ENCODE results near the gene NSMCE1.

Gene NSMCE1

GRCh38 chr16:27237219-27238015 lies 31.2 kb downstream of the NSMCE1 start:
- no peak for TF ChIP-seq CTCF (conservative IDR thresholded peaks at IDR 0.05; ENCODE audit: low read depth, low read length)

GRCh38 chr16:27236635-27237218 lies 31.8 kb downstream of the NSMCE1 start:
- DNase-seq (ENCODE audit: low read depth) = no peak
- H3K4me3 ChIP-seq (ENCODE audit: low read length) = no peak overlapping the region

More at GRCh38 chr16:27237219-27238015, 31.2 kb downstream of the NSMCE1 start:
- DNase-seq (ENCODE audit: low read depth) = no peak
- H3K4me3 ChIP-seq (ENCODE audit: low read length) = no peak overlapping the region

GRCh38 chr16:27235938-27236245 lies 32.7 kb downstream of the NSMCE1 start:
- TF ChIP-seq CTCF (conservative IDR thresholded peaks at IDR 0.05; ENCODE audit: low read depth, low read length) = no peak
- DNase-seq (ENCODE audit: low read depth) = no peak
- no peak overlapping the region for H3K4me3 ChIP-seq (ENCODE audit: low read length)

More at GRCh38 chr16:27236635-27237218, 31.8 kb downstream of the NSMCE1 start:
- no peak for TF ChIP-seq CTCF (conservative IDR thresholded peaks at IDR 0.05; ENCODE audit: low read depth, low read length)

- TF ChIP-seq CTCF (conservative IDR thresholded peaks at IDR 0.05; ENCODE audit: low read depth, low read length) = peak; percentile 92
- no peak overlapping the region for H3K4me3 ChIP-seq (ENCODE audit: low read length)
- DNase-seq (ENCODE audit: low read depth) = no peak
These were observed 33.3 kb downstream of the NSMCE1 start for GRCh38 chr16:27235055-27235937.

GRCh38 chr16:27234603-27235002 lies 34.0 kb downstream of the NSMCE1 start:
- DNase-seq (ENCODE audit: low read depth) = no peak
- H3K4me3 ChIP-seq (ENCODE audit: low read length) = no peak overlapping the region

GRCh38 chr16:27234171-27234570 lies 34.4 kb downstream of the NSMCE1 start:
- no peak overlapping the region for H3K4me3 ChIP-seq (ENCODE audit: low read length)
- TF ChIP-seq CTCF (conservative IDR thresholded peaks at IDR 0.05; ENCODE audit: low read depth, low read length) = no peak
- DNase-seq (ENCODE audit: low read depth) = no peak

More at GRCh38 chr16:27234603-27235002, 34.0 kb downstream of the NSMCE1 start:
- TF ChIP-seq CTCF (conservative IDR thresholded peaks at IDR 0.05; ENCODE audit: low read depth, low read length) = no peak

All from retinal pigment epithelial cell (primary cell).